ENCODE measurements around the gene FOSL1. TPM values are rescaled to one million over a fixed set of nuclear protein-coding genes. Genes with fewer than 3 reads are reported as not detected.

Gene FOSL1
- total RNA-seq, 1 experiment from 2014 or later: 186 TPM

GRCh38 chr11:65879617-65880016, 20.6 kb downstream of the FOSL1 start, which contains the start of gene CTSW:
Gene CTSW (plus strand): TSS chr11:65879837. CDS start chr11:65879855, 18 bp downstream.
- no TSS peak for BruUV-seq (replicated peaks)
- DNase-seq (ENCODE audit: low read depth, low spot score) (no peak), ATAC-seq (0 out of 2 replicates have a peak, but pooled peaks have one; percentile 2)
- H3K27ac ChIP-seq (ENCODE audit: low read length): no peak within 1 kb of the TSS
- POLR2A ChIA-PET: no interaction called here
- TF ChIP-seq, protein P1, sequence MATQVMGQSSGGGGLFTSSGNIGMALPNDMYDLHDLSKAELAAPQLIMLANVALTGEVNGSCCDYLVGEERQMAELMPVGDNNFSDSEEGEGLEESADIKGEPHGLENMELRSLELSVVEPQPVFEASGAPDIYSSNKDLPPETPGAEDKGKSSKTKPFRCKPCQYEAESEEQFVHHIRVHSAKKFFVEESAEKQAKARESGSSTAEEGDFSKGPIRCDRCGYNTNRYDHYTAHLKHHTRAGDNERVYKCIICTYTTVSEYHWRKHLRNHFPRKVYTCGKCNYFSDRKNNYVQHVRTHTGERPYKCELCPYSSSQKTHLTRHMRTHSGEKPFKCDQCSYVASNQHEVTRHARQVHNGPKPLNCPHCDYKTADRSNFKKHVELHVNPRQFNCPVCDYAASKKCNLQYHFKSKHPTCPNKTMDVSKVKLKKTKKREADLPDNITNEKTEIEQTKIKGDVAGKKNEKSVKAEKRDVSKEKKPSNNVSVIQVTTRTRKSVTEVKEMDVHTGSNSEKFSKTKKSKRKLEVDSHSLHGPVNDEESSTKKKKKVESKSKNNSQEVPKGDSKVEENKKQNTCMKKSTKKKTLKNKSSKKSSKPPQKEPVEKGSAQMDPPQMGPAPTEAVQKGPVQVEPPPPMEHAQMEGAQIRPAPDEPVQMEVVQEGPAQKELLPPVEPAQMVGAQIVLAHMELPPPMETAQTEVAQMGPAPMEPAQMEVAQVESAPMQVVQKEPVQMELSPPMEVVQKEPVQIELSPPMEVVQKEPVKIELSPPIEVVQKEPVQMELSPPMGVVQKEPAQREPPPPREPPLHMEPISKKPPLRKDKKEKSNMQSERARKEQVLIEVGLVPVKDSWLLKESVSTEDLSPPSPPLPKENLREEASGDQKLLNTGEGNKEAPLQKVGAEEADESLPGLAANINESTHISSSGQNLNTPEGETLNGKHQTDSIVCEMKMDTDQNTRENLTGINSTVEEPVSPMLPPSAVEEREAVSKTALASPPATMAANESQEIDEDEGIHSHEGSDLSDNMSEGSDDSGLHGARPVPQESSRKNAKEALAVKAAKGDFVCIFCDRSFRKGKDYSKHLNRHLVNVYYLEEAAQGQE (IDR thresholded peaks at IDR 0.05; ENCODE audit: insufficient read depth in 1 of 2, low read depth in 2 of 2, low read length in 1 of 2): no peak
- TF ChIP-seq POLR2AphosphoS5 (IDR thresholded peaks at IDR 0.05; ENCODE audit: low read depth, low read length): 0 out of 2 replicates have a peak, but pooled peaks have one; percentile 48
- H3K9me3 ChIP-seq (ENCODE audit: control insufficient read depth, insufficient read depth, low read depth, low read length): no peaks in the 10 kb centered on the region
- peaks cover 4% of the 10 kb centered on the region; the same call in 1 of the 2 replicates for H3K36me3 ChIP-seq (ENCODE audit: control insufficient read depth, insufficient read depth, low read length)
- H3K4me1 ChIP-seq (ENCODE audit: control insufficient read depth, insufficient read depth, low read length): peaks cover under 1% of the 10 kb centered on the region; the same call in 1 of the 2 replicates
- in situ Hi-C loops (cut with HindIII; ENCODE audit: low pct_unique_long_range_greater_than_20kb, low sequenced_read_pairs): no loop called here
- no peaks in the 10 kb centered on the region for H3K27me3 ChIP-seq (ENCODE audit: control insufficient read depth, insufficient read depth, low read length)
- CTCF ChIA-PET: no interaction called here
- H3K4me3 ChIP-seq (ENCODE audit: low read depth in 2 of 2, low read length in 2 of 2): no peak within 1 kb of the TSS
- intact Hi-C loops (cut with micrococcal nuclease; ENCODE audit: unreplicated experiment): no loop called here

GRCh38 chr11:65873318-65874156, 26.7 kb downstream of the FOSL1 start:
- no peaks in the 10 kb centered on the region for H3K9me3 ChIP-seq (ENCODE audit: control insufficient read depth, insufficient read depth, low read depth, low read length)
- ATAC-seq: peak; percentile 83
- peaks cover 12% of the 10 kb centered on the region for H3K4me1 ChIP-seq (ENCODE audit: control insufficient read depth, insufficient read depth, low read length)
- peak overlapping the region; percentile 57 to 73 for H3K4me3 ChIP-seq (ENCODE audit: low read depth in 2 of 2, low read length in 2 of 2)
- intact Hi-C loops (cut with micrococcal nuclease; ENCODE audit: unreplicated experiment): no loop called here
- peak overlapping the region; percentile 86 for H3K27ac ChIP-seq (ENCODE audit: low read length)
- TF ChIP-seq POLR2AphosphoS5 (IDR thresholded peaks at IDR 0.05; ENCODE audit: low read depth, low read length) (peak; percentile 61; the same call in 1 of the 2 replicates), TCF7L2 (IDR thresholded peaks at IDR 0.05; ENCODE audit: low read depth, low read length) (no peak)
- DNase-seq (ENCODE audit: low read depth, low spot score): no peak
- in situ Hi-C loops (cut with HindIII; ENCODE audit: low pct_unique_long_range_greater_than_20kb, low sequenced_read_pairs): no loop called here
- CTCF ChIA-PET: interaction anchor here (0.7 to 1.2 kb wide), 3 partner anchors 11 to 86 kb away, joined by 5 to 24 read pairs (median 6); partner anchors contain the start of gene FIBP
- POLR2A ChIA-PET: interaction anchor here (0.5 to 1.0 kb wide), 3 partner anchors 14 to 211 kb away, joined by 3 to 10 read pairs (median 3); partner anchors contain the start of gene RELA
- H3K36me3 ChIP-seq (ENCODE audit: control insufficient read depth, insufficient read depth, low read length): no peaks in the 10 kb centered on the region
- BruUV-seq (replicated peaks): no TSS peak
- H3K27me3 ChIP-seq (ENCODE audit: control insufficient read depth, insufficient read depth, low read length): no peaks in the 10 kb centered on the region

DNA sequence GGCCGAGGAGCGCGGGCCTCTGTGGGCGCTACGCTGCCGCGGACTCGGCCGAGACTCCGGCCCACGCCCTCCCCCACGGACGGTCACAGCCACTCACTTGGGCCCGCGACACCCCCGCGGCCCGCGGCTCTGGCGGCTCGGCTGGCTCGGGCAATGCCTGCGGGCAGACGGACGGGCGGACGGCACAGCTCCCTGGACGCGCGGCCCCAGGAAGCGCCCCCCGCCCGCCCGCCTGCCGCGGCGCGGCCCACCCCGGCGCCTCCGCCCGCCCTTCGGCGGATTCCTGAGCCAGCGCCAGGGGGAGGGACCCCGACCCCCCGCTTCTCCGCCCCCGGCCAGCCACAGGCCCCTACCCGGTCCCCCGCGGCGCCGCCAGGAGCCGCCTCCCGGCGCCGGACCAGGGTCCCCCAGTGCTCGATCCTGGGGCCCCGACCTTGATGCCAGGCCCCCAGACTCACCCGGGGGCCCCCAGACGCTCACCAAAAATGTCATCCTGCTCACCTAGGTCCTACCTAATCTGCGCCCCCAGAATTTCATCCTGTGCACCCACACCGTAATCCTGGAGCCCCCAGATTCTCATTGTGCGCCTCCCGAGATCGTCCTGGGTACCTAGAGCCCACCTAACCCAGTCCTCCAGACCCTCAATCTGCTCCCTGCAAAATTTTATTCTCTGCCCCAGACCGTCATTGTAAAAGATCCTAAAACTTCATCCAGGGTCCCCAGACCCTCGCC, 27.4 kb downstream of the FOSL1 start, which contains the start of gene EFEMP2:
Gene EFEMP2 (minus strand): TSS at position 215 of the 732 bp plus-strand sequence. CDS start 446 bp downstream, outside the sequence.
- Histone ChIP-seq H3K4me1 (ENCODE audit: control insufficient read depth, insufficient read depth, low read length) (peaks cover 12% of the 10 kb centered on the region), H3K4me3 (ENCODE audit: low read depth in 2 of 2, low read length in 2 of 2) (peak within 1 kb of the TSS; percentile 57 to 73), H3K27me3 (ENCODE audit: control insufficient read depth, insufficient read depth, low read length) (no peaks in the 10 kb centered on the region), H3K27ac (ENCODE audit: low read length) (peak within 1 kb of the TSS; percentile 86), H3K36me3 (ENCODE audit: control insufficient read depth, insufficient read depth, low read length) (no peaks in the 10 kb centered on the region), H3K9me3 (ENCODE audit: control insufficient read depth, insufficient read depth, low read depth, low read length) (no peaks in the 10 kb centered on the region)
- intact Hi-C loops (cut with micrococcal nuclease; ENCODE audit: unreplicated experiment) (no loop called here), in situ Hi-C loops (cut with HindIII; ENCODE audit: low pct_unique_long_range_greater_than_20kb, low sequenced_read_pairs) (no loop called here)
- TF ChIP-seq POLR2AphosphoS5 (IDR thresholded peaks at IDR 0.05; ENCODE audit: low read depth, low read length) (no peak; the same call in 1 of the 2 replicates), SIN3A (IDR thresholded peaks at IDR 0.05; ENCODE audit: borderline replicate concordance, insufficient read depth, low read depth, low read length) (0 out of 2 replicates have a peak, but pooled peaks have one; percentile 31)
- BruUV-seq (replicated peaks): TSS peak; percentile 97
- CTCF ChIA-PET: interaction anchor here (0.7 to 1.6 kb wide), 2 partner anchors 12 to 185 kb away, joined by 5 to 6 read pairs; no protein-coding TSS in a partner anchor
- POLR2A ChIA-PET: interaction anchor here (0.5 kb wide), 1 partner anchor 1561 kb away, joined by 11 read pairs; no protein-coding TSS in a partner anchor
- DNase-seq (ENCODE audit: low read depth, low spot score) (no peak), ATAC-seq (peak; percentile 6)
